ENCODE results near the gene SEPTIN11.

Gene SEPTIN11

GRCh38 chr4:76951672-76952010, 2.1 kb downstream of the SEPTIN11 start:
- H3K9ac ChIP-seq (ENCODE audit: low read depth in 1 of 2, low read length in 2 of 2): peak overlapping the region in 1 of 2 donors; percentile 86
- no peaks in the 10 kb centered on the region for H3K36me3 ChIP-seq (ENCODE audit: control insufficient read depth in 2 of 2, insufficient read depth in 2 of 2, low read length in 2 of 2)
- H3K4me3 ChIP-seq (ENCODE audit: low read length in 2 of 2): peak overlapping the region in 1 of 2 donors; percentile 91
- peaks cover 23 to 44% of the 10 kb centered on the region in 2 donors for H3K4me1 ChIP-seq (ENCODE audit: control insufficient read depth in 2 of 2, insufficient read depth in 2 of 2, low read length in 2 of 2)
- no peaks in the 10 kb centered on the region for H3K9me3 ChIP-seq (ENCODE audit: control insufficient read depth in 2 of 2, low read length in 2 of 2)
- H3K27ac ChIP-seq (ENCODE audit: low read depth in 2 of 2, low read length in 2 of 2): no peak overlapping the region
- H3K27me3 ChIP-seq (ENCODE audit: control insufficient read depth in 2 of 2, insufficient read depth in 2 of 2, low read length in 2 of 2): no peaks in the 10 kb centered on the region

- Histone ChIP-seq H3K4me1 (ENCODE audit: control insufficient read depth in 2 of 2, insufficient read depth in 2 of 2, low read length in 2 of 2) (peaks cover 27 to 48% of the 10 kb centered on the region in 2 donors), H3K9ac (ENCODE audit: low read depth in 1 of 2, low read length in 2 of 2) (no peak overlapping the region), H3K36me3 (ENCODE audit: control insufficient read depth in 2 of 2, insufficient read depth in 2 of 2, low read length in 2 of 2) (no peaks in the 10 kb centered on the region), H3K9me3 (ENCODE audit: control insufficient read depth in 2 of 2, low read length in 2 of 2) (no peaks in the 10 kb centered on the region), H3K27ac (ENCODE audit: low read depth in 2 of 2, low read length in 2 of 2) (no peak overlapping the region), H3K4me3 (ENCODE audit: low read length in 2 of 2) (no peak overlapping the region), H3K27me3 (ENCODE audit: control insufficient read depth in 2 of 2, insufficient read depth in 2 of 2, low read length in 2 of 2) (no peaks in the 10 kb centered on the region)
These were observed 2.5 kb downstream of the SEPTIN11 start for GRCh38 chr4:76952071-76952470.

GRCh38 chr4:76952656-76953582, 3.4 kb downstream of the SEPTIN11 start:
- no peaks in the 10 kb centered on the region for H3K27me3 ChIP-seq (ENCODE audit: control insufficient read depth in 2 of 2, insufficient read depth in 2 of 2, low read length in 2 of 2)
- no peak overlapping the region for H3K27ac ChIP-seq (ENCODE audit: low read depth in 2 of 2, low read length in 2 of 2)
- H3K4me1 ChIP-seq (ENCODE audit: control insufficient read depth in 2 of 2, insufficient read depth in 2 of 2, low read length in 2 of 2): peaks cover 33 to 56% of the 10 kb centered on the region in 2 donors
- no peaks in the 10 kb centered on the region for H3K36me3 ChIP-seq (ENCODE audit: control insufficient read depth in 2 of 2, insufficient read depth in 2 of 2, low read length in 2 of 2)
- no peak overlapping the region for H3K4me3 ChIP-seq (ENCODE audit: low read length in 2 of 2)
- no peak overlapping the region for H3K9ac ChIP-seq (ENCODE audit: low read depth in 1 of 2, low read length in 2 of 2)
- no peaks in the 10 kb centered on the region for H3K9me3 ChIP-seq (ENCODE audit: control insufficient read depth in 2 of 2, low read length in 2 of 2)

GRCh38 chr4:76953956-76954355, 4.4 kb downstream of the SEPTIN11 start:
- no peaks in the 10 kb centered on the region for H3K9me3 ChIP-seq (ENCODE audit: control insufficient read depth in 2 of 2, low read length in 2 of 2)
- H3K4me3 ChIP-seq (ENCODE audit: low read length in 2 of 2): no peak overlapping the region
- no peak overlapping the region for H3K27ac ChIP-seq (ENCODE audit: low read depth in 2 of 2, low read length in 2 of 2)
- H3K9ac ChIP-seq (ENCODE audit: low read depth in 1 of 2, low read length in 2 of 2): no peak overlapping the region
- H3K4me1 ChIP-seq (ENCODE audit: control insufficient read depth in 2 of 2, insufficient read depth in 2 of 2, low read length in 2 of 2): peaks cover 32 to 50% of the 10 kb centered on the region in 2 donors
- H3K36me3 ChIP-seq (ENCODE audit: control insufficient read depth in 2 of 2, insufficient read depth in 2 of 2, low read length in 2 of 2): no peaks in the 10 kb centered on the region
- no peaks in the 10 kb centered on the region for H3K27me3 ChIP-seq (ENCODE audit: control insufficient read depth in 2 of 2, insufficient read depth in 2 of 2, low read length in 2 of 2)

GRCh38 chr4:76954489-76954888, 4.9 kb downstream of the SEPTIN11 start:
- no peaks in the 10 kb centered on the region for H3K36me3 ChIP-seq (ENCODE audit: control insufficient read depth in 2 of 2, insufficient read depth in 2 of 2, low read length in 2 of 2)
- H3K9me3 ChIP-seq (ENCODE audit: control insufficient read depth in 2 of 2, low read length in 2 of 2): no peaks in the 10 kb centered on the region
- no peak overlapping the region for H3K27ac ChIP-seq (ENCODE audit: low read depth in 2 of 2, low read length in 2 of 2)
- no peaks in the 10 kb centered on the region for H3K27me3 ChIP-seq (ENCODE audit: control insufficient read depth in 2 of 2, insufficient read depth in 2 of 2, low read length in 2 of 2)
- H3K4me3 ChIP-seq (ENCODE audit: low read length in 2 of 2): no peak overlapping the region
- H3K9ac ChIP-seq (ENCODE audit: low read depth in 1 of 2, low read length in 2 of 2): no peak overlapping the region
- peaks cover 32 to 50% of the 10 kb centered on the region in 2 donors for H3K4me1 ChIP-seq (ENCODE audit: control insufficient read depth in 2 of 2, insufficient read depth in 2 of 2, low read length in 2 of 2)

- no peaks in the 10 kb centered on the region for H3K36me3 ChIP-seq (ENCODE audit: control insufficient read depth in 2 of 2, insufficient read depth in 2 of 2, low read length in 2 of 2)
- H3K27me3 ChIP-seq (ENCODE audit: control insufficient read depth in 2 of 2, insufficient read depth in 2 of 2, low read length in 2 of 2): no peaks in the 10 kb centered on the region
- no peaks in the 10 kb centered on the region for H3K9me3 ChIP-seq (ENCODE audit: control insufficient read depth in 2 of 2, low read length in 2 of 2)
- no peak overlapping the region for H3K9ac ChIP-seq (ENCODE audit: low read depth in 1 of 2, low read length in 2 of 2)
- H3K27ac ChIP-seq (ENCODE audit: low read depth in 2 of 2, low read length in 2 of 2): no peak overlapping the region
- H3K4me3 ChIP-seq (ENCODE audit: low read length in 2 of 2): no peak overlapping the region
- H3K4me1 ChIP-seq (ENCODE audit: control insufficient read depth in 2 of 2, insufficient read depth in 2 of 2, low read length in 2 of 2): peaks cover 32 to 53% of the 10 kb centered on the region in 2 donors
These were observed 5.6 kb downstream of the SEPTIN11 start for GRCh38 chr4:76955182-76955581.

- Histone ChIP-seq H3K27me3 (ENCODE audit: control insufficient read depth in 2 of 2, insufficient read depth in 2 of 2, low read length in 2 of 2) (no peaks in the 10 kb centered on the region), H3K4me1 (ENCODE audit: control insufficient read depth in 2 of 2, insufficient read depth in 2 of 2, low read length in 2 of 2) (peaks cover 20 to 44% of the 10 kb centered on the region in 2 donors), H3K27ac (ENCODE audit: low read depth in 2 of 2, low read length in 2 of 2) (peak overlapping the region; percentile 74 to 78), H3K9ac (ENCODE audit: low read depth in 1 of 2, low read length in 2 of 2) (no peak overlapping the region), H3K4me3 (ENCODE audit: low read length in 2 of 2) (peak overlapping the region; percentile 17 to 58), H3K36me3 (ENCODE audit: control insufficient read depth in 2 of 2, insufficient read depth in 2 of 2, low read length in 2 of 2) (no peaks in the 10 kb centered on the region), H3K9me3 (ENCODE audit: control insufficient read depth in 2 of 2, low read length in 2 of 2) (no peaks in the 10 kb centered on the region)
These were observed 7.6 kb downstream of the SEPTIN11 start for GRCh38 chr4:76957004-76957738.

- Histone ChIP-seq H3K4me1 (ENCODE audit: control insufficient read depth in 2 of 2, insufficient read depth in 2 of 2, low read length in 2 of 2) (peaks cover 19 to 39% of the 10 kb centered on the region in 2 donors), H3K36me3 (ENCODE audit: control insufficient read depth in 2 of 2, insufficient read depth in 2 of 2, low read length in 2 of 2) (no peaks in the 10 kb centered on the region), H3K9me3 (ENCODE audit: control insufficient read depth in 2 of 2, low read length in 2 of 2) (no peaks in the 10 kb centered on the region), H3K27me3 (ENCODE audit: control insufficient read depth in 2 of 2, insufficient read depth in 2 of 2, low read length in 2 of 2) (no peaks in the 10 kb centered on the region), H3K27ac (ENCODE audit: low read depth in 2 of 2, low read length in 2 of 2) (no peak overlapping the region), H3K4me3 (ENCODE audit: low read length in 2 of 2) (no peak overlapping the region), H3K9ac (ENCODE audit: low read depth in 1 of 2, low read length in 2 of 2) (no peak overlapping the region)
These were observed 9.3 kb downstream of the SEPTIN11 start for GRCh38 chr4:76958891-76959290.

GRCh38 chr4:76960014-76960413, 10.5 kb downstream of the SEPTIN11 start:
- no peak overlapping the region for H3K4me3 ChIP-seq (ENCODE audit: low read length in 2 of 2)
- no peaks in the 10 kb centered on the region for H3K27me3 ChIP-seq (ENCODE audit: control insufficient read depth in 2 of 2, insufficient read depth in 2 of 2, low read length in 2 of 2)
- H3K36me3 ChIP-seq (ENCODE audit: control insufficient read depth in 2 of 2, insufficient read depth in 2 of 2, low read length in 2 of 2): no peaks in the 10 kb centered on the region
- no peak overlapping the region for H3K9ac ChIP-seq (ENCODE audit: low read depth in 1 of 2, low read length in 2 of 2)
- H3K9me3 ChIP-seq (ENCODE audit: control insufficient read depth in 2 of 2, low read length in 2 of 2): no peaks in the 10 kb centered on the region
- no peak overlapping the region for H3K27ac ChIP-seq (ENCODE audit: low read depth in 2 of 2, low read length in 2 of 2)
- peaks cover 19 to 36% of the 10 kb centered on the region in 2 donors for H3K4me1 ChIP-seq (ENCODE audit: control insufficient read depth in 2 of 2, insufficient read depth in 2 of 2, low read length in 2 of 2)
